ENCODE data around the gene HDLBP. TPM values are rescaled to one million over a fixed set of nuclear protein-coding genes. Genes with fewer than 3 reads are reported as not detected.
A peak's percentile ranks its signal among the peaks of the same experiment; 100 is the strongest.

Gene HDLBP
- total RNA-seq, 5 donors from 2014 or later (not counting 1 experiment from before 2014, with no cell fraction given), result 130 to 184 (median 148) TPM

- H3K9me3 Mint-ChIP-seq, result no peaks in the 10 kb centered on the region
- no peaks in the 10 kb centered on the region for H3K9me3 ChIP-seq
- peaks cover 0 to 8% of the 10 kb centered on the region in 2 experiments for H3K4me1 ChIP-seq (ENCODE audit: control insufficient read depth in 1 of 2, extremely low read depth in 1 of 2, insufficient read depth in 2 of 2, low read length in 2 of 2)
- no peak overlapping the region for H3K4me3 Mint-ChIP-seq
- peaks cover 0 to 3% (median 0%) of the 10 kb centered on the region in 3 donors for H3K4me1 Mint-ChIP-seq
- peaks cover 40% of the 10 kb centered on the region for H3K36me3 Mint-ChIP-seq
- no peaks in the 10 kb centered on the region for H3K27me3 ChIP-seq (replicated peaks in 1 of 2; ENCODE audit: control insufficient read depth in 2 of 2, extremely low read depth in 1 of 2, insufficient read depth in 2 of 2, low read length in 1 of 2)
- no peak for DNase-seq
- CTCF ChIA-PET, result interaction anchor here in 1 of 2 donors (0.7 kb wide), 1 partner anchor 31 kb away, joined by 3 read pairs; no protein-coding TSS in a partner anchor
- POLR2A ChIA-PET, result interaction anchor here in 1 of 2 donors (1.0 kb wide), 1 partner anchor 34 kb away, joined by 4 read pairs; no protein-coding TSS in a partner anchor
- H3K36me3 ChIP-seq (ENCODE audit: control insufficient read depth in 2 of 2, extremely low read depth in 1 of 2, insufficient read depth in 1 of 2, low read length in 1 of 2), result peaks cover 6 to 76% of the 10 kb centered on the region in 2 donors
- no peak overlapping the region for H3K27ac ChIP-seq (ENCODE audit: low read length)
- H3K27me3 Mint-ChIP-seq, result no peaks in the 10 kb centered on the region
- no peak overlapping the region for H3K4me3 ChIP-seq (ENCODE audit: control insufficient read depth in 1 of 2, extremely low read depth in 1 of 2, low read length in 1 of 2)
- 89% methylated on average over 5 of the region's 9 CpGs for WGBS (ENCODE audit: insufficient coverage)
- H3K27ac Mint-ChIP-seq, result peak overlapping the region in 1 of 2 donors; percentile 7
- ATAC-seq (replicated peaks in 1 of 4), result no peak
Observed at GRCh38 chr2:241350878-241351639, 35.6 kb upstream of the HDLBP start.

- ChIA-PET CTCF (interaction anchor here in 1 of 2 donors (0.7 kb wide), 1 partner anchor 30 kb away, joined by 3 read pairs; no protein-coding TSS in a partner anchor), POLR2A (no interaction called here)
- Histone ChIP-seq H3K27ac (ENCODE audit: low read length) (no peak overlapping the region), H3K9me3 (no peaks in the 10 kb centered on the region), H3K4me3 (ENCODE audit: control insufficient read depth in 1 of 2, extremely low read depth in 1 of 2, low read length in 1 of 2) (no peak overlapping the region), H3K27me3 (replicated peaks in 1 of 2; ENCODE audit: control insufficient read depth in 2 of 2, extremely low read depth in 1 of 2, insufficient read depth in 2 of 2, low read length in 1 of 2) (no peaks in the 10 kb centered on the region), H3K4me1 (ENCODE audit: control insufficient read depth in 1 of 2, extremely low read depth in 1 of 2, insufficient read depth in 2 of 2, low read length in 2 of 2) (peaks cover 0 to 8% of the 10 kb centered on the region in 2 experiments), H3K36me3 (ENCODE audit: control insufficient read depth in 2 of 2, extremely low read depth in 1 of 2, insufficient read depth in 1 of 2, low read length in 1 of 2) (peaks cover 8 to 80% of the 10 kb centered on the region in 2 donors)
- Mint-ChIP-seq H3K9me3 (no peaks in the 10 kb centered on the region), H3K4me1 (peaks cover 0 to 3% (median 0%) of the 10 kb centered on the region in 3 donors), H3K27ac (no peak overlapping the region), H3K4me3 (no peak overlapping the region), H3K27me3 (no peaks in the 10 kb centered on the region), H3K36me3 (peaks cover 45% of the 10 kb centered on the region)
- DNase-seq (no peak), ATAC-seq (replicated peaks in 1 of 4) (no peak)
- WGBS (ENCODE audit: insufficient coverage), result 95% methylated on average over 2 of the region's 2 CpGs
Observed at GRCh38 chr2:241350530-241350877, 35.0 kb upstream of the HDLBP start.

GRCh38 chr2:241349941-241350340 lies 34.5 kb upstream of the HDLBP start:
- peaks cover 8 to 85% of the 10 kb centered on the region in 2 donors for H3K36me3 ChIP-seq (ENCODE audit: control insufficient read depth in 2 of 2, extremely low read depth in 1 of 2, insufficient read depth in 1 of 2, low read length in 1 of 2)
- H3K4me3 ChIP-seq (ENCODE audit: control insufficient read depth in 1 of 2, extremely low read depth in 1 of 2, low read length in 1 of 2), result no peak overlapping the region
- no peak overlapping the region for H3K27ac Mint-ChIP-seq
- DNase-seq (no peak), ATAC-seq (replicated peaks in 1 of 4) (no peak)
- H3K27me3 ChIP-seq (replicated peaks in 1 of 2; ENCODE audit: control insufficient read depth in 2 of 2, extremely low read depth in 1 of 2, insufficient read depth in 2 of 2, low read length in 1 of 2), result no peaks in the 10 kb centered on the region
- H3K27me3 Mint-ChIP-seq, result no peaks in the 10 kb centered on the region
- POLR2A ChIA-PET, result no interaction called here
- 96% methylated on average over 8 of the region's 8 CpGs for WGBS (ENCODE audit: insufficient coverage)
- H3K27ac ChIP-seq (ENCODE audit: low read length), result no peak overlapping the region
- peaks cover 0 to 2% (median 0%) of the 10 kb centered on the region in 3 donors for H3K4me1 Mint-ChIP-seq
- CTCF ChIA-PET, result no interaction called here
- peaks cover 45% of the 10 kb centered on the region for H3K36me3 Mint-ChIP-seq
- H3K4me1 ChIP-seq (ENCODE audit: control insufficient read depth in 1 of 2, extremely low read depth in 1 of 2, insufficient read depth in 2 of 2, low read length in 2 of 2), result peaks cover 0 to 4% of the 10 kb centered on the region in 2 experiments
- no peaks in the 10 kb centered on the region for H3K9me3 ChIP-seq
- no peak overlapping the region for H3K4me3 Mint-ChIP-seq
- no peaks in the 10 kb centered on the region for H3K9me3 Mint-ChIP-seq

- H3K36me3 Mint-ChIP-seq, result peaks cover 54% of the 10 kb centered on the region
- H3K27me3 Mint-ChIP-seq, result no peaks in the 10 kb centered on the region
- WGBS (ENCODE audit: insufficient coverage), result no CpG with 5 or more reads among the region's 9 CpGs
- peaks cover 0 to 9% of the 10 kb centered on the region in 2 experiments for H3K4me1 ChIP-seq (ENCODE audit: control insufficient read depth in 1 of 2, extremely low read depth in 1 of 2, insufficient read depth in 2 of 2, low read length in 2 of 2)
- CTCF ChIA-PET, result no interaction called here
- H3K4me3 ChIP-seq (ENCODE audit: control insufficient read depth in 1 of 2, extremely low read depth in 1 of 2, low read length in 1 of 2), result no peak overlapping the region
- ATAC-seq (replicated peaks in 1 of 4) (no peak), DNase-seq (no peak)
- peaks cover 16 to 23% (median 19%) of the 10 kb centered on the region in 3 donors for H3K4me1 Mint-ChIP-seq
- H3K27ac Mint-ChIP-seq, result no peak overlapping the region
- H3K9me3 Mint-ChIP-seq, result no peaks in the 10 kb centered on the region
- H3K4me3 Mint-ChIP-seq, result no peak overlapping the region
- peaks cover 7 to 72% of the 10 kb centered on the region in 2 donors for H3K36me3 ChIP-seq (ENCODE audit: control insufficient read depth in 2 of 2, extremely low read depth in 1 of 2, insufficient read depth in 1 of 2, low read length in 1 of 2)
- POLR2A ChIA-PET, result no interaction called here
- no peak overlapping the region for H3K27ac ChIP-seq (ENCODE audit: low read length)
- H3K27me3 ChIP-seq (replicated peaks in 1 of 2; ENCODE audit: control insufficient read depth in 2 of 2, extremely low read depth in 1 of 2, insufficient read depth in 2 of 2, low read length in 1 of 2), result no peaks in the 10 kb centered on the region
- H3K9me3 ChIP-seq, result no peaks in the 10 kb centered on the region
Observed at GRCh38 chr2:241344925-241345651, 29.6 kb upstream of the HDLBP start.

- 96% methylated on average over 3 of the region's 3 CpGs for WGBS (ENCODE audit: insufficient coverage)
- H3K27ac ChIP-seq (ENCODE audit: low read length), result no peak overlapping the region
- Mint-ChIP-seq H3K4me1 (peaks cover 28 to 34% (median 32%) of the 10 kb centered on the region in 3 donors), H3K27ac (peak overlapping the region; percentile 68 to 87), H3K36me3 (peaks cover 58% of the 10 kb centered on the region), H3K4me3 (peak overlapping the region in 1 of 3 donors; percentile 23), H3K27me3 (no peaks in the 10 kb centered on the region), H3K9me3 (no peaks in the 10 kb centered on the region)
- H3K4me1 ChIP-seq (ENCODE audit: control insufficient read depth in 1 of 2, extremely low read depth in 1 of 2, insufficient read depth in 2 of 2, low read length in 2 of 2), result peaks cover 3 to 16% of the 10 kb centered on the region in 2 experiments
- H3K27me3 ChIP-seq (replicated peaks in 1 of 2; ENCODE audit: control insufficient read depth in 2 of 2, extremely low read depth in 1 of 2, insufficient read depth in 2 of 2, low read length in 1 of 2), result no peaks in the 10 kb centered on the region
- DNase-seq (peak in 14 of 35 experiments; percentile 8 to 46 (median 19)), ATAC-seq (replicated peaks in 1 of 4) (peak; percentile 67 to 91 (median 81))
- no peak overlapping the region for H3K4me3 ChIP-seq (ENCODE audit: control insufficient read depth in 1 of 2, extremely low read depth in 1 of 2, low read length in 1 of 2)
- peaks cover 5 to 61% of the 10 kb centered on the region in 2 donors for H3K36me3 ChIP-seq (ENCODE audit: control insufficient read depth in 2 of 2, extremely low read depth in 1 of 2, insufficient read depth in 1 of 2, low read length in 1 of 2)
- ChIA-PET POLR2A (no interaction called here), CTCF (no interaction called here)
- no peaks in the 10 kb centered on the region for H3K9me3 ChIP-seq
Observed at GRCh38 chr2:241340631-241341163, 25.2 kb upstream of the HDLBP start.

GRCh38 chr2:241339839-241340630 lies 24.6 kb upstream of the HDLBP start:
- peaks cover 5 to 62% of the 10 kb centered on the region in 2 donors for H3K36me3 ChIP-seq (ENCODE audit: control insufficient read depth in 2 of 2, extremely low read depth in 1 of 2, insufficient read depth in 1 of 2, low read length in 1 of 2)
- no peaks in the 10 kb centered on the region for H3K27me3 ChIP-seq (replicated peaks in 1 of 2; ENCODE audit: control insufficient read depth in 2 of 2, extremely low read depth in 1 of 2, insufficient read depth in 2 of 2, low read length in 1 of 2)
- ATAC-seq (replicated peaks in 1 of 4), result no peak
- CTCF ChIA-PET, result no interaction called here
- Mint-ChIP-seq H3K36me3 (peaks cover 56% of the 10 kb centered on the region), H3K27me3 (no peaks in the 10 kb centered on the region), H3K9me3 (no peaks in the 10 kb centered on the region), H3K27ac (peak overlapping the region; percentile 53 to 87), H3K4me3 (peak overlapping the region in 1 of 3 donors; percentile 23), H3K4me1 (peaks cover 30 to 35% (median 32%) of the 10 kb centered on the region in 3 donors)
- no peaks in the 10 kb centered on the region for H3K9me3 ChIP-seq
- H3K4me1 ChIP-seq (ENCODE audit: control insufficient read depth in 1 of 2, extremely low read depth in 1 of 2, insufficient read depth in 2 of 2, low read length in 2 of 2), result peaks cover 3 to 16% of the 10 kb centered on the region in 2 experiments
- POLR2A ChIA-PET, result no interaction called here
- H3K4me3 ChIP-seq (ENCODE audit: control insufficient read depth in 1 of 2, extremely low read depth in 1 of 2, low read length in 1 of 2), result no peak overlapping the region
- DNase-seq, result no peak
- WGBS (ENCODE audit: insufficient coverage), result 100% methylated on average over 1 of the region's 8 CpGs
- H3K27ac ChIP-seq (ENCODE audit: low read length), result no peak overlapping the region
